ENCODE results near the gene VOPP1.

GRCh38 chr7:55555160-55555559 is 17.1 kb downstream of the VOPP1 start:
- no peak for TF ChIP-seq ZBTB7A (IDR thresholded peaks at IDR 0.05; ENCODE audit: low read depth)
- TF ChIP-seq EP300 (IDR thresholded peaks at IDR 0.05; ENCODE audit: borderline replicate concordance): no peak
- no peak for TF ChIP-seq CEBPB (IDR thresholded peaks at IDR 0.05)
- TF ChIP-seq YY1 (IDR thresholded peaks at IDR 0.05; ENCODE audit: low read depth): no peak
- TF ChIP-seq FOXM1 (IDR thresholded peaks at IDR 0.05; ENCODE audit: borderline replicate concordance, low read depth): no peak
- TF ChIP-seq TCF12 (IDR thresholded peaks at IDR 0.05; ENCODE audit: low read depth): no peak
- no peak for TF ChIP-seq REST (IDR thresholded peaks at IDR 0.05; ENCODE audit: low read depth)
- TF ChIP-seq TEAD4 (IDR thresholded peaks at IDR 0.05): no peak
- TF ChIP-seq RAD21 (IDR thresholded peaks at IDR 0.05; ENCODE audit: low read depth): no peak
- no peak for TF ChIP-seq TAF1 (IDR thresholded peaks at IDR 0.05; ENCODE audit: low read depth)
